HEK293 (cell line): ENCODE results near the gene ESPL1.

Experiments used
- MEIS1 ChIP-seq: sonication (generic); formaldehyde crosslinking; IDR thresholded peaks from 2 replicates; pipeline ENCODE4 v1.8.1; 2022; ENCODE audit warnings: missing genetic modification reagents, mild to moderate bottlenecking, borderline replicate concordance
- RBAK ChIP-seq: fragments of 450-650 bp; formaldehyde crosslinking; IDR thresholded peaks from 2 replicates; pipeline ENCODE4 v1.5.1; 2016; ENCODE audit warnings: missing biosample characterization, missing genetic modification characterization
- TCF7L2 ChIP-seq: IDR thresholded peaks from 2 replicates; pipeline ENCODE4 v1.6.1; 2011; ENCODE audit warnings: low read depth, mild to moderate bottlenecking, inconsistent platforms, low read length, moderate library complexity, borderline replicate concordance
- ZBTB21 ChIP-seq: fragments of 450-650 bp; formaldehyde crosslinking; IDR thresholded peaks from 2 replicates; pipeline ENCODE4 v1.5.1; 2017; ENCODE audit warnings: missing biosample characterization, missing genetic modification characterization
- ZBTB48 ChIP-seq: fragments of 450-650 bp; formaldehyde crosslinking; IDR thresholded peaks from 2 replicates; pipeline ENCODE4 v1.5.1; 2016; ENCODE audit warnings: missing biosample characterization, missing genetic modification characterization
- ZIC2 ChIP-seq: fragments of 450-650 bp; formaldehyde crosslinking; IDR thresholded peaks from 2 replicates; pipeline ENCODE4 v1.5.1; 2016; ENCODE audit warnings: missing biosample characterization, missing genetic modification characterization
- ZNF114 ChIP-seq: fragments of 450-650 bp; formaldehyde crosslinking; IDR thresholded peaks from 2 replicates; pipeline ENCODE4 v1.5.0; 2017; ENCODE audit warnings: missing biosample characterization, missing genetic modification characterization
- ZNF214 ChIP-seq: fragments of 450-650 bp; formaldehyde crosslinking; IDR thresholded peaks from 2 replicates; pipeline ENCODE4 v1.5.1; 2017; ENCODE audit warnings: missing biosample characterization, mild to moderate bottlenecking, missing genetic modification characterization, borderline replicate concordance
- ZNF221 ChIP-seq: fragments of 450-650 bp; formaldehyde crosslinking; IDR thresholded peaks from 2 replicates; pipeline ENCODE4 v1.5.1; 2017; ENCODE audit warnings: missing biosample characterization, missing genetic modification characterization, borderline replicate concordance
- ZNF248 ChIP-seq: fragments of 450-650 bp; formaldehyde crosslinking; IDR thresholded peaks from 2 replicates; pipeline ENCODE4 v1.5.1; 2017; ENCODE audit warnings: missing biosample characterization, missing genetic modification characterization
- ZNF302 ChIP-seq: fragments of 450-650 bp; formaldehyde crosslinking; IDR thresholded peaks from 2 replicates; pipeline ENCODE4 v1.5.1; 2016; ENCODE audit warnings: missing biosample characterization, missing genetic modification characterization, low read depth
- ZNF426 ChIP-seq: fragments of 450-650 bp; formaldehyde crosslinking; IDR thresholded peaks from 2 replicates; pipeline ENCODE4 v1.5.1; 2017; ENCODE audit warnings: missing biosample characterization, missing genetic modification characterization, mild to moderate bottlenecking, inconsistent platforms, moderate library complexity
- ZNF514 ChIP-seq: fragments of 450-650 bp; formaldehyde crosslinking; IDR thresholded peaks from 2 replicates; pipeline ENCODE4 v1.5.1; 2016; ENCODE audit warnings: missing biosample characterization, missing genetic modification characterization
- ZNF555 ChIP-seq: fragments of 450-650 bp; formaldehyde crosslinking; conservative IDR thresholded peaks from 2 replicates; pipeline ENCODE4 v1.5.1; 2017; ENCODE audit warnings: missing biosample characterization, mild to moderate bottlenecking, missing genetic modification characterization, inconsistent platforms
- ZNF677 ChIP-seq: fragments of 450-650 bp; IDR thresholded peaks from 2 replicates; pipeline ENCODE4 v1.5.0; 2018; ENCODE audit warnings: missing biosample characterization, mild to moderate bottlenecking, missing genetic modification characterization, moderate library complexity
- ZNF768 ChIP-seq: fragments of 450-650 bp; formaldehyde crosslinking; IDR thresholded peaks from 2 replicates; pipeline ENCODE4 v1.5.1; 2018; ENCODE audit warnings: missing biosample characterization, mild to moderate bottlenecking, missing genetic modification characterization
- ZXDB ChIP-seq: fragments of 450-650 bp; formaldehyde crosslinking; IDR thresholded peaks from 2 replicates; pipeline ENCODE4 v1.5.1; 2016; ENCODE audit warnings: missing biosample characterization, missing genetic modification characterization
- TF ChIP-seq, protein P1 (sequence below): IDR thresholded peaks from 2 replicates; pipeline ENCODE4 v1.6.1; 2011; ENCODE audit warnings: mild to moderate bottlenecking, low read depth, low read length, borderline replicate concordance
- TF ChIP-seq, protein P2 (sequence below): fragments of 450-650 bp; formaldehyde crosslinking; IDR thresholded peaks from 2 replicates; pipeline ENCODE4 v1.5.1; 2016; ENCODE audit warnings: missing biosample characterization, missing genetic modification characterization
- TF ChIP-seq, protein P3 (sequence below): fragments of 450-650 bp; formaldehyde crosslinking; IDR thresholded peaks from 2 replicates; pipeline ENCODE4 v1.5.1; 2016; ENCODE audit warnings: missing biosample characterization, missing genetic modification characterization
- TF ChIP-seq, protein P4 (sequence below): fragments of 450-650 bp; formaldehyde crosslinking; IDR thresholded peaks from 2 replicates; pipeline ENCODE4 v1.5.1; 2017; ENCODE audit warnings: missing biosample characterization, missing genetic modification characterization
- TF ChIP-seq, protein P5 (sequence below): fragments of 450-650 bp; formaldehyde crosslinking; IDR thresholded peaks from 2 replicates; pipeline ENCODE4 v1.5.1; 2017; ENCODE audit warnings: missing biosample characterization, mild to moderate bottlenecking, missing genetic modification characterization, moderate library complexity
- TF ChIP-seq, protein P6 (sequence below): fragments of 450-650 bp; formaldehyde crosslinking; IDR thresholded peaks from 2 replicates; pipeline ENCODE4 v1.5.1; 2016; ENCODE audit warnings: missing biosample characterization, missing genetic modification characterization, low read depth
- TF ChIP-seq, protein P7 (sequence below): fragments of 450-650 bp; formaldehyde crosslinking; IDR thresholded peaks from 2 replicates; pipeline ENCODE4 v1.5.1; 2016; ENCODE audit warnings: missing biosample characterization, missing genetic modification characterization, borderline replicate concordance

Gene ESPL1

DNA sequence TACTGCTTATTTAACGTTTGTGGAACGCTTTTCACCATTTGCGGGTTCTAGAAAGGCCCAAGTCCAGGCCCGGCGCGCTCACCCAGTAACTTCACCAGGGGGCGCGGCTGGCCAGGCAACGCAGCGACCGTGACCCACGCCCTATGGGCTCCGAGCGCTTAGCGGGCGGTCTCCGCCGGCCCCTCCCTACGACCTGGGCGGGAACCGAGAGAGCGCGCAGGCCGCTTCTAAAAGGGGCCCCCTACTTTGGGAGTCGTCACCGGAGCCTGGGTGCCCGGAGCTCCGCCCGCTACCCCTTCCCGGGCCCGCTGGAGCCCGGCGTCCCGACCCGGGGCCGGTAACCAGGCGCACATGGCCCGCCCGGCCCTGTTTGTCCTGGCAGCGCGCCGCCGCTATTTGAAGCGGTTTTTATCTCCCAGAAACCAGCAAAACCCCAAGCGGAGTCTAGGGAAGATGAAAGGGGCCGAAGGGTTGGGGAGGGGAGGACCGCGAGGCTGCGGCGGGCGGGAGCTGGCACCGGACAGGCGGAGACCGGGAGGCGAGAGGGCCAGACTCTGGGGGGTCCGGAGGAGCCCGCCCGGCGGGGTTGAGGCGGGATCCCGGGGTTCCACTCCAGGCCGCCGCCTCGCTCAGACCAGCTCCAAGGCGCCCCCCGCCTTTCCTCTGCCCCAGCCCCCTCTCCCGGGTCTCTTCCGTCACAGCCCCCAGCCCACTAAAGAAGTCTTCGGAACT lies 56.8 kb downstream of the ESPL1 start (continued):
- TF ChIP-seq, protein P1, sequence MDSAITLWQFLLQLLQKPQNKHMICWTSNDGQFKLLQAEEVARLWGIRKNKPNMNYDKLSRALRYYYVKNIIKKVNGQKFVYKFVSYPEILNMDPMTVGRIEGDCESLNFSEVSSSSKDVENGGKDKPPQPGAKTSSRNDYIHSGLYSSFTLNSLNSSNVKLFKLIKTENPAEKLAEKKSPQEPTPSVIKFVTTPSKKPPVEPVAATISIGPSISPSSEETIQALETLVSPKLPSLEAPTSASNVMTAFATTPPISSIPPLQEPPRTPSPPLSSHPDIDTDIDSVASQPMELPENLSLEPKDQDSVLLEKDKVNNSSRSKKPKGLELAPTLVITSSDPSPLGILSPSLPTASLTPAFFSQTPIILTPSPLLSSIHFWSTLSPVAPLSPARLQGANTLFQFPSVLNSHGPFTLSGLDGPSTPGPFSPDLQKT = no peak
- TF ChIP-seq ZNF768 = no peak
- TF ChIP-seq ZNF221 = no peak
- peak; percentile 14; the same call in 1 of the 2 replicates for TF ChIP-seq ZBTB48 (tag by site-specific recombination)
- TF ChIP-seq, protein P2, sequence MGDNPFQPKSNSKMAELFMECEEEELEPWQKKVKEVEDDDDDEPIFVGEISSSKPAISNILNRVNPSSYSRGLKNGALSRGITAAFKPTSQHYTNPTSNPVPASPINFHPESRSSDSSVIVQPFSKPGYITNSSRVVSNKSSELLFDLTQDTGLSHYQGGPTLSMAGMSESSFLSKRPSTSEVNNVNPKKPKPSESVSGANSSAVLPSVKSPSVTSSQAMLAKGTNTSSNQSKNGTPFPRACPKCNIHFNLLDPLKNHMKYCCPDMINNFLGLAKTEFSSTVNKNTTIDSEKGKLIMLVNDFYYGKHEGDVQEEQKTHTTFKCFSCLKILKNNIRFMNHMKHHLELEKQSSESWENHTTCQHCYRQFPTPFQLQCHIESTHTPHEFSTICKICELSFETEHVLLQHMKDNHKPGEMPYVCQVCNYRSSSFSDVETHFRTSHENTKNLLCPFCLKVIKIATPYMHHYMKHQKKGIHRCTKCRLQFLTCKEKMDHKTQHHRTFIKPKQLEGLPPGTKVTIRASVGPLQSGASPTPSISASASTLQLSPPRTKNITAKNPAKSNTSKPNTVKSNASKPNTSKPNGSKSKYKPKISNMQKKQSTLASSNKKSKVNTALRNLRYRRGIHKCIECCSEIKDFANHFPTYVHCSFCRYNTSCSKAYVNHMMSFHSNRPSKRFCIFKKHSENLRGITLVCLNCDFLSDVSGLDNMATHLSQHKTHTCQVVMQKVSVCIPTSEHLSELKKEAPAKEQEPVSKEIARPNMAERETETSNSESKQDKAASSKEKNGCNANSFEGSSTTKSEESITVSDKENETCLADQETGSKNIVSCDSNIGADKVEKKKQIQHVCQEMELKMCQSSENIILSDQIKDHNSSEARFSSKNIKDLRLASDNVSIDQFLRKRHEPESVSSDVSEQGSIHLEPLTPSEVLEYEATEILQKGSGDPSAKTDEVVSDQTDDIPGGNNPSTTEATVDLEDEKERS (tag by site-specific recombination) = no peak
- no peak for TF ChIP-seq ZNF248 (tag by site-specific recombination)
- TF ChIP-seq, protein P3, sequence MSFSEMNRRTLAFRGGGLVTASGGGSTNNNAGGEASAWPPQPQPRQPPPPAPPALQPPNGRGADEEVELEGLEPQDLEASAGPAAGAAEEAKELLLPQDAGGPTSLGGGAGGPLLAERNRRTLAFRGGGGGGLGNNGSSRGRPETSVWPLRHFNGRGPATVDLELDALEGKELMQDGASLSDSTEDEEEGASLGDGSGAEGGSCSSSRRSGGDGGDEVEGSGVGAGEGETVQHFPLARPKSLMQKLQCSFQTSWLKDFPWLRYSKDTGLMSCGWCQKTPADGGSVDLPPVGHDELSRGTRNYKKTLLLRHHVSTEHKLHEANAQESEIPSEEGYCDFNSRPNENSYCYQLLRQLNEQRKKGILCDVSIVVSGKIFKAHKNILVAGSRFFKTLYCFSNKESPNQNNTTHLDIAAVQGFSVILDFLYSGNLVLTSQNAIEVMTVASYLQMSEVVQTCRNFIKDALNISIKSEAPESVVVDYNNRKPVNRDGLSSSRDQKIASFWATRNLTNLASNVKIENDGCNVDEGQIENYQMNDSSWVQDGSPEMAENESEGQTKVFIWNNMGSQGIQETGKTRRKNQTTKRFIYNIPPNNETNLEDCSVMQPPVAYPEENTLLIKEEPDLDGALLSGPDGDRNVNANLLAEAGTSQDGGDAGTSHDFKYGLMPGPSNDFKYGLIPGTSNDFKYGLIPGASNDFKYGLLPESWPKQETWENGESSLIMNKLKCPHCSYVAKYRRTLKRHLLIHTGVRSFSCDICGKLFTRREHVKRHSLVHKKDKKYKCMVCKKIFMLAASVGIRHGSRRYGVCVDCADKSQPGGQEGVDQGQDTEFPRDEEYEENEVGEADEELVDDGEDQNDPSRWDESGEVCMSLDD (tag by site-specific recombination) = peak; percentile 94
- TF ChIP-seq, protein P4, sequence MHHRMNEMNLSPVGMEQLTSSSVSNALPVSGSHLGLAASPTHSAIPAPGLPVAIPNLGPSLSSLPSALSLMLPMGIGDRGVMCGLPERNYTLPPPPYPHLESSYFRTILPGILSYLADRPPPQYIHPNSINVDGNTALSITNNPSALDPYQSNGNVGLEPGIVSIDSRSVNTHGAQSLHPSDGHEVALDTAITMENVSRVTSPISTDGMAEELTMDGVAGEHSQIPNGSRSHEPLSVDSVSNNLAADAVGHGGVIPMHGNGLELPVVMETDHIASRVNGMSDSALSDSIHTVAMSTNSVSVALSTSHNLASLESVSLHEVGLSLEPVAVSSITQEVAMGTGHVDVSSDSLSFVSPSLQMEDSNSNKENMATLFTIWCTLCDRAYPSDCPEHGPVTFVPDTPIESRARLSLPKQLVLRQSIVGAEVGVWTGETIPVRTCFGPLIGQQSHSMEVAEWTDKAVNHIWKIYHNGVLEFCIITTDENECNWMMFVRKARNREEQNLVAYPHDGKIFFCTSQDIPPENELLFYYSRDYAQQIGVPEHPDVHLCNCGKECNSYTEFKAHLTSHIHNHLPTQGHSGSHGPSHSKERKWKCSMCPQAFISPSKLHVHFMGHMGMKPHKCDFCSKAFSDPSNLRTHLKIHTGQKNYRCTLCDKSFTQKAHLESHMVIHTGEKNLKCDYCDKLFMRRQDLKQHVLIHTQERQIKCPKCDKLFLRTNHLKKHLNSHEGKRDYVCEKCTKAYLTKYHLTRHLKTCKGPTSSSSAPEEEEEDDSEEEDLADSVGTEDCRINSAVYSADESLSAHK = peak; percentile 91
- no peak for TF ChIP-seq ZNF555
- no peak for TF ChIP-seq ZNF426 (tag by site-specific recombination)
- TF ChIP-seq ZNF214 = no peak
- no peak for TF ChIP-seq ZNF677 (tag by site-specific recombination)
- TF ChIP-seq ZNF114 = no peak
- TF ChIP-seq ZNF514 (tag by site-specific recombination) = no peak
- TF ChIP-seq, protein P5, sequence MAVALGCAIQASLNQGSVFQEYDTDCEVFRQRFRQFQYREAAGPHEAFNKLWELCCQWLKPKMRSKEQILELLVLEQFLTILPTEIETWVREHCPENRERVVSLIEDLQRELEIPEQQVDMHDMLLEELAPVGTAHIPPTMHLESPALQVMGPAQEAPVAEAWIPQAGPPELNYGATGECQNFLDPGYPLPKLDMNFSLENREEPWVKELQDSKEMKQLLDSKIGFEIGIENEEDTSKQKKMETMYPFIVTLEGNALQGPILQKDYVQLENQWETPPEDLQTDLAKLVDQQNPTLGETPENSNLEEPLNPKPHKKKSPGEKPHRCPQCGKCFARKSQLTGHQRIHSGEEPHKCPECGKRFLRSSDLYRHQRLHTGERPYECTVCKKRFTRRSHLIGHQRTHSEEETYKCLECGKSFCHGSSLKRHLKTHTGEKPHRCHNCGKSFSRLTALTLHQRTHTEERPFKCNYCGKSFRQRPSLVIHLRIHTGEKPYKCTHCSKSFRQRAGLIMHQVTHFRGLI (tag by site-specific recombination) = peak; percentile 43
- peak; percentile 94 for TF ChIP-seq TCF7L2
- TF ChIP-seq MEIS1 (CRISPR knock-in tag) = no peak
- peak; percentile 84 for TF ChIP-seq ZXDB (tag by site-specific recombination)
- TF ChIP-seq, protein P6, sequence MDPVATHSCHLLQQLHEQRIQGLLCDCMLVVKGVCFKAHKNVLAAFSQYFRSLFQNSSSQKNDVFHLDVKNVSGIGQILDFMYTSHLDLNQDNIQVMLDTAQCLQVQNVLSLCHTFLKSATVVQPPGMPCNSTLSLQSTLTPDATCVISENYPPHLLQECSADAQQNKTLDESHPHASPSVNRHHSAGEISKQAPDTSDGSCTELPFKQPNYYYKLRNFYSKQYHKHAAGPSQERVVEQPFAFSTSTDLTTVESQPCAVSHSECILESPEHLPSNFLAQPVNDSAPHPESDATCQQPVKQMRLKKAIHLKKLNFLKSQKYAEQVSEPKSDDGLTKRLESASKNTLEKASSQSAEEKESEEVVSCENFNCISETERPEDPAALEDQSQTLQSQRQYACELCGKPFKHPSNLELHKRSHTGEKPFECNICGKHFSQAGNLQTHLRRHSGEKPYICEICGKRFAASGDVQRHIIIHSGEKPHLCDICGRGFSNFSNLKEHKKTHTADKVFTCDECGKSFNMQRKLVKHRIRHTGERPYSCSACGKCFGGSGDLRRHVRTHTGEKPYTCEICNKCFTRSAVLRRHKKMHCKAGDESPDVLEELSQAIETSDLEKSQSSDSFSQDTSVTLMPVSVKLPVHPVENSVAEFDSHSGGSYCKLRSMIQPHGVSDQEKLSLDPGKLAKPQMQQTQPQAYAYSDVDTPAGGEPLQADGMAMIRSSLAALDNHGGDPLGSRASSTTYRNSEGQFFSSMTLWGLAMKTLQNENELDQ = no peak
- TF ChIP-seq ZBTB21 (tag by site-specific recombination) = no peak
- no peak for TF ChIP-seq RBAK (tag by site-specific recombination)
- peak; percentile 78 for TF ChIP-seq ZIC2 (tag by site-specific recombination)
- TF ChIP-seq, protein P7, sequence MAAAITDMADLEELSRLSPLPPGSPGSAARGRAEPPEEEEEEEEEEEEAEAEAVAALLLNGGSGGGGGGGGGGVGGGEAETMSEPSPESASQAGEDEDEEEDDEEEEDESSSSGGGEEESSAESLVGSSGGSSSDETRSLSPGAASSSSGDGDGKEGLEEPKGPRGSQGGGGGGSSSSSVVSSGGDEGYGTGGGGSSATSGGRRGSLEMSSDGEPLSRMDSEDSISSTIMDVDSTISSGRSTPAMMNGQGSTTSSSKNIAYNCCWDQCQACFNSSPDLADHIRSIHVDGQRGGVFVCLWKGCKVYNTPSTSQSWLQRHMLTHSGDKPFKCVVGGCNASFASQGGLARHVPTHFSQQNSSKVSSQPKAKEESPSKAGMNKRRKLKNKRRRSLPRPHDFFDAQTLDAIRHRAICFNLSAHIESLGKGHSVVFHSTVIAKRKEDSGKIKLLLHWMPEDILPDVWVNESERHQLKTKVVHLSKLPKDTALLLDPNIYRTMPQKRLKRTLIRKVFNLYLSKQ (tag by site-specific recombination) = no peak
- no peak for TF ChIP-seq ZNF302 (tag by site-specific recombination)
